Stimulated activated CD8-positive, alpha-beta memory T cell treated with anti-CD3 and anti-CD28 coated beads, Interleukin-4, amount 100 ng/mL, for 1 hour (primary cell): ENCODE measurements around the gene CTNS.

Source experiments
- DNase-seq, 2 donors: peaks; one replicate each; pipeline ENCODE4 v3.0.0-alpha.2; 2020; ENCODE audit warnings: low read depth in 2 of 2, low spot score in 1 of 2

The CTNS gene

DNA sequence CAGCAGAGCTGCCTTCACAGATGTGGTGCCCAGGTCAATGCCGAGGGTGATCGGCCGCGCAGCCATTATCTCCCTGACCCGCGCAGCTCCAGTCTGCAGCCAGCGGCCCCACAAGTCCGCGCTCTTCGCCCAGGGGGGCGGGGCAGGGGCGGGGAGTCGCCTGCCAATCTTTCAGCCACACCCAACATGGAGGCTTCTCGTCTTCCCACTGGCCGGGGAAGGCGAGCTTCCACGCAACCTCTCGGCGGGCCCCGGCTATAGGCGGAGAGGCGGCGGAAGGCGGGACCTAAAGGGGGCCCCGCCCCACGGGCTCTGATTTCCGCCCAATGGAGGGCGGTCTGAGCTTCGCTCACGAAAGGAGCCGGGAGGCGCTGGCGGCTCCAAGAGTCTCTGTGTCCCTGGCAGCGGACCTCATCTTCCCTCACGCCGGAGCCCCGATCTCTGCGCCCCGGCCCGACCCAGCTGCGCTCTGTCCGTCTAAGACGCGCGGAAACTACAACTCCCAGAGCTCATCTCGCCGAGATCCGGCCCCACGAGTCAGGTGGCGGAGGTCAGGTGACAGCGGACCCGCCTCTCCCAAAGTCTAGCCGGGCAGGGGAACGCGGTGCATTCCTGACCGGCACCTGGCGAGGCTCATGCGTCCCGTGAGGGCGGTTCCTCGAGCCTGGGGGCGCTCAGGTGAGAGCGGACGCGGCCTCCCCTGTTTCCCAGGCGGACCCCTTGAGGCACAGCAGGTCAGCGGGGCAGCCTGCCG is at the start of gene CTNS, which contains the start of gene SHPK:
Gene CTNS (plus strand): TSS at position 607 of the 754 bp plus-strand sequence. CDS start 3,447 bp downstream, outside the sequence.
Gene SHPK (minus strand): TSS at position 97 of the 754 bp plus-strand sequence. CDS start 31 bp downstream, at position 66.
- peak; percentile 81 to 88 for DNase-seq

DNA sequence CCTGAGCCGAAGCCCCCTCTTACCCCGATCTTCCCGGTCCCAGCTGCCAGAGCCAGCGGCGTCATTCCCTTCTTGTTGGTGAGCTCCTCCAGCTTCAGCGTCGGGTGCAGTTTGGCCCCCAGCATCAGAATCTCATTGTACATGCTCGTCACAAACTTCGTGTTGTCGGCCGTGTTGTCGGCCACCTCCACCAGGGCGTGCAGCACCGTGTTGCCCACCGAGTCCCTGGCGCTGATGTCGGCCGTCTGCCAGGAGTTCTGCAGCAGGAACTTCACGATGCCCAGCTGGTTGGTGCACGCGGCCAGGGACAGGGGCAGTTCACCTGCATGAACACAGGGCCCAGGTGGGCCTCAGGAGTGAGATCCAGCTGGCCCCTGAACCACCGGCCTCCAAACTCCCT is 46.8 kb upstream of the CTNS start:
- no peak for DNase-seq

DNA sequence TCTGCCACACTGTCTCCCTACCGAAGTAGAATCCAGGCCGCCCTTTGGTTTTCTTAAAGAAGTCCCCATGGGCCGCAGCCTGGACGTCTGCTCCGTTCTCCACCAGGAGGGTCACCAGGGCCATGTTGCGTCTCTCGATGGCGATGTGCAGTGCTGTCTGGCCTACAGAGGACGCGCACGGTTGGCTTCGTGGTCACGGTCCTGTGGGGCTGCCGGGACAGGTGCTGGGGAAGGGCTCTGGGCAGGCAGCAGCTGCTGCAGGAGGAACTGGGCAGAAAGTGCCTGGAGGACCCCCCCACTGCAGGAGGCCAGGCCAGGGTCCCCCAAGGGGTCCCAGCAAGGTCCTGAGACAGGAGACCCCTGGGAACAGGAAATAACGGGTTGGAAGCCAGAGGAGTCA is 46.3 kb upstream of the CTNS start:
- DNase-seq, result no peak

DNA sequence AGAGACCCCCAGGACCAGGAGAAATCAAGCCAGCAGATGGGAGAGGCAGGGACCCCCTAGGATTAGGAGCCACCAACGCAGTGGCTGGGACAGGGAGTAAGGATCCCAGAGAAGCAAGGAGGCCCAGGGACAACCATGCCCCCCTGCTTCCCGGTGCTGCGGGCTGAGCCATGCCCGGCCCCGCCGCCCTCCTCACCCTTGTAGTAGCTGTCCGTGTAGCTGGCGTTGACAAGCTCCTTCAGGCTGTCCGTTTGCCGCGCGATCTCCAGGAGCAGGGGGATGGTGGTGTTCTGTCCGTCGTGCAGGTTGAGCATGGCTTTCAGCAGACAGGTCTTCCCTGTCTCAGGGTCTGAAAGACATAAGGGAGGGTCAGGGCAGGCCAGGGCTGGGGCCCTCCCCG is 45.8 kb upstream of the CTNS start:
- DNase-seq, result no peak

DNA sequence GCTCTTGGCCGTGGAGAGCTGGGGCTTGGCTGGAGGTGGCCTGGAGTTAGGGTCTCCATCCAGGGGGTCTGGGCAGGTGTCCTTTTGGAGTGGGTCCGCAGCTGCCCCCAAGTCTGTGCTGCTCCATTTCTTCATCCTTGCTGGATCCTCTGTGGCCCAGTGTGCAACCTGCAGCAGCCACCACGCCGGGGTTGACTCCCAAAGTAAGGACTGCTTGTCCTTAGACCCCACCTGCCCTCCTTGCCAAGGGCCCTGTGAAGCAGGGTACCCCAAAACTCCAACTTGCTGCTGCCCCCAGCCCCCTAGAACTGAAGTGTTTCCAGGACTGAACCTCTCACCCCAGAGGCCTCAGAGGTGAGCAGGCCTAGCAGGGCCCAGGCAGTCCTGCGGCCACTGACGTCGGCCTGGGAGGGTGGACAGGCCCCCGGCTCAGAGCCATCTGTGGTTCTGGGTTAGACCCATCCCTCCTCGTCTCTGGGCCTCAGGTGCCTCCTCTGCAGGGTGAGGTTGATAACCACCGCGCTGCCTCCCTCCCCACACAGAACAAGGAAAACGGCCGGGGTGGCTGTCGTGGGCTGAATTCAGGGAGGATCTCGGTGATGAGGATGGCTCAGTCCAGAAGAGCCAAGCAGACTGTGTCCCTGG is 44.2 kb upstream of the CTNS start:
- no peak for DNase-seq

DNA sequence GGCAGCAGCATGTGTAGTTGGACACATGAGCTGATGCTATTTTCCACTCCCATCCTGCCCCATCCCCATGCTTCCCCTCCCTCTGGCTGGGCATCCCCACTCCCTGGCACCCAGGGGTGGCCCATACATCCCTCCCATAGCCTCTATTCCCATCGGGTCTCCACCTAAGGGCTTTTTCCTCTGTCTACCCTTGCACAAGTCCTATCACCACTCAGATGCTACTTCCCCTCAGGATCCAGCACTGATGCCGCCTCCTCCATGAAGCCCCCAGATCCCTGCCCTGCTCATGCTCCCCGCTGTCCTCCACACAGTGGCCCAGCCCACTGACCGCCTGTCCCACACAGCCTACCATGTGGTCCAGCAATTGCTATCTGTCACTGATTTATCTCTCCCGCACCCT is 43.2 kb upstream of the CTNS start:
- DNase-seq, result no peak

DNA sequence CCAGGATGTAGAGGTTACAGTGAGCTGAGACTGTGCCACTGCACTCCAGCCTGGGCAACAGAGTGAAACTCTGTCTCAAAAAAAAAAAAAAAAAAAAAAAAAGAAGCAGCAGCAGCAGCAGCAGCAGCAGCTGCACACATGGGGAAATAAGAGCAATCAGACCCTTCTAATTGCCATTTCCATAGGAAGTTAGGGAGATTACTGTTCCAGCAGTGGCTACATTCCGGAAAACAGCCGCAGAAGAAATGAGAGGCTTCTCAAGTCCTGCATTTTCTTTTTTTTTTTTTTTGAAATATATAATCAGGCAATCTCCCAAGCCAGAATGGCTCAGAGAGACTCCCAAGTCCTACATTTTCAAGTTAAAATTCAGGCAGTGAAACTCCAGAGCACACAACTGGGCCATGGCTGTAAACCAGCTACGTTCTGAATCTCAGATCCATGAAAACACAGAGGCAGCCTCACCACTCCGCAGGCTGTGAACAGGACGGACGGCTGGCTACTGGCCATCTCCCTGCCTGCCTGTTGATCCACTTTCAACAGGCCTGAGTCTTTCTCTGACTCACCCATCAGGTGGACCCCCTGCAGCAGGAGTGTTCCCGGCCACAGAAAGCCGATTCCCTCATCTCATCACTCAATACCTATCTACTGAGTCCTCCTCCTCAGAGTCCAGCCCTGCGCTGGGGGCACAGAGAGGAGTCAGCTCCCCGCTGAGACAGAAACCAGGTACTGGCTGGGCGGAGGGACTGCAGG is 42.3 kb upstream of the CTNS start:
- DNase-seq, result no peak

DNA sequence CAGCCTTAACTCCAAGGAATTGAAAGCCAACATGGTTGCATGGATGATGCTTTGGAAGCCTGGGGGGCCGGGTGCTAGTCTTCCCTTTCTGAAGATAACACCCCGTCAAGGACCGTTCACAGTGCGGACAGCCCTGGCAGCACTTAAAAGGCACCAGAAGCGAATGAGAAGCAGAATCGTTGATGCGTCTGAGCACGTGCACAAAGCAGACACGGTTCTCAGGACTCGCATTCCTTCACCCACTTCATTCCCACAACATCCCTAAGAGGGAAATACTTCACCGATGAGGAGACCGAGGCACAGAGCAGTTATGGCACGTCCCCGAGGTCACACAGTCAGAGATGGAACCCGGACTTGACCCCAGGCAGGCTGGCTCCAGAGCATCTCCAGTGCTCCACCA is 41.6 kb upstream of the CTNS start:
- DNase-seq, result no peak

DNA sequence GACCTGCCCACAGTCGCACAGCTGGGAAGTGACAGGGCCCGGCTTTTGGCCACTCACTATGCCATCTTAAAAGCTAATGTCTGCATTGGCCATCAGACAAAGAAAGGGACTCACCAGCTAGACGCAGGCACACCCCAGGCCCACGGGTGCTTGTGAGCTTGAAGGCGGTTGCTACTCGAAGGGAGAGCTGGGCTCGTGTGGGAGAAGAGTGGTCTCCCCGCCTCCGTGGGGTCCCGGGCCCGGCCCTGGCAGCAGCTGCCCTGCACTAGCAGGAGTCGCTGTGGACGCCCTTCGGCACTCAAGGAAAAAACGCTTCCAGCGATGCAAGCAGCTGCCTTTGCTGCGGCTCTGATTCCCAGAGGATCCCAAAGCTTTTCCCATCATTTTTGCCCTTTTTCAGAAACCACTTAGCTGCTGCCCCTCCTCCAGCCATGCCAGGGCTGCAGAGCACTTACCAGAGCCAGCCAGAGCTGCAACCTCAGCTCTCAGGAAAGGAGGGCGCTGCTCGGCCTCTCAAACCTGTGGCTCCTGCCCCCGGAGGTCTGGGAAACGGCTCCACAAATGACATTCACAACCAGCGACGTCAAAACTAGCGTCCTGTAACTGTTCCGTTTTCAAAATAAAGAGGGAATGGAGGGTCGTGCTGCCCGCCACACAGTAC is 39.6 kb upstream of the CTNS start:
- no peak for DNase-seq

DNA sequence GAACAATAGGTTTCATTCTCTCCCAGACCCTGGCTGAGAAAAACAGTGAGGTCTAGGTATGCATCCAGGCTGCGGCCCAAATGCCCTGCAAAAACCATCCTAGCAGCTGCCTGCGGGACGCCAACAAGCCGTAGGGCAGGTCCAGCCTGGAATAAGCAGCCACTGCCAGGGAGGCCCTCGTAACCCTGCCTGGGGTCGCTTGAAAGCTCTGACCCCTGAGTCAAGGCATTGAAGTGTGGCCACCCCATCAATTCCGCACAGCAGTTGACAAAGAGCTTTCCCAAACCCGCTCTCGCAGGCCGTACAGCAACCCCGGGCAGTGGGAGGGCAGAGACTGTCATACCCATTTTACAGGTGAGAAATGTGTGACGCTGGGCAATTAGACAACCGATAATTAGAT is 38.5 kb upstream of the CTNS start:
- no peak for DNase-seq

DNA sequence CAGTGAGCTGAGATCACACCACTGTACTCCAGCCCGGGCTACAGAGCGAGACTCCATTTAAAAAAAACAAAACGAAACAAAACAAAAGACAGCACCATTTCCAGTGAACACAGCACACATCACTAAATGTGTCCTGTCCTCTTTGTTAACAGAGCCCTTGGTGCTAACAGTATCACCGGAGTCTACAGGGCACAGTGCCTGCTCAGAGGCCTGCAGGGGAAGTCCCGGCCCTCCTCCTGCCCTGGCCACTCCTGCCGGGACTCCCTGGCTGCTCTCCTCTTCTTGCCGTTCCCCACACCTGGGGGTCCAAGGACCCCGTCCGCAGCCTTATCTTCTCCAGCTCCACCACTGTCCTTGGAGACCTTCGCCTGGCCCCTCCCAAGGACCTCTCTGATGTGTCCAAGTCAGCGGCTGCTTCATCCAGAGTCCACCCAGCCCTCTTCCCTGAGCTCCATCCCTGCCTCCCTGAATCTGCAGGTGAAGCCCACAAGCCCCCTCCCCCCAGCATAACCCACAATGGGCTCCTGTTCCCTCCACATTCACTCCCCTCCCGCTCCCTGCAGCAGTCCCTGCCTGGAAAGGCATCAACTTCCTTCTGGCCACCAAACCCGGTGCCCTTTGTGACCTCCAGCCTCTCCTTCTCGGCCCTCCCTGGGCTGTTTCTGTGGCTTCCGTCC is 35.9 kb upstream of the CTNS start:
- DNase-seq, result no peak

DNA sequence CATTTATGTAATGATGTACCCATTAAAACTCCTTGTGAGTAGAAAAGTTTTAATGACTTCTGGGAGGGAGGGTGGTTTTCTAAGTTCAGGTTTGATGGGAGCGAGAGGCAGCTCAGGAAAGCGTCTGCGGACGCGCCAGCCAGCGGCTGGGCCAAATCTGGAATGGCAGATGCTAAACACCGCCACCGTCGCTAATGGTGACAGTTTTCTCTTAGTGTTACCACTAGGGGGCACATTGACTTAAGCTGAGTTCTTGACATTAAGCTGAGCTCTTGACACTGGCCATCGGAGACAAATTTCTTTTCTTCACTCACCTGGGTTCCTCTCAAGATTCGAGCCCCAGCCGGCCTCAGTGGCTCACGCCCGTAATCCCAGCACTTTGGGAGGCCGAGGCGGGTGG is 34.1 kb upstream of the CTNS start:
- no peak for DNase-seq

DNA sequence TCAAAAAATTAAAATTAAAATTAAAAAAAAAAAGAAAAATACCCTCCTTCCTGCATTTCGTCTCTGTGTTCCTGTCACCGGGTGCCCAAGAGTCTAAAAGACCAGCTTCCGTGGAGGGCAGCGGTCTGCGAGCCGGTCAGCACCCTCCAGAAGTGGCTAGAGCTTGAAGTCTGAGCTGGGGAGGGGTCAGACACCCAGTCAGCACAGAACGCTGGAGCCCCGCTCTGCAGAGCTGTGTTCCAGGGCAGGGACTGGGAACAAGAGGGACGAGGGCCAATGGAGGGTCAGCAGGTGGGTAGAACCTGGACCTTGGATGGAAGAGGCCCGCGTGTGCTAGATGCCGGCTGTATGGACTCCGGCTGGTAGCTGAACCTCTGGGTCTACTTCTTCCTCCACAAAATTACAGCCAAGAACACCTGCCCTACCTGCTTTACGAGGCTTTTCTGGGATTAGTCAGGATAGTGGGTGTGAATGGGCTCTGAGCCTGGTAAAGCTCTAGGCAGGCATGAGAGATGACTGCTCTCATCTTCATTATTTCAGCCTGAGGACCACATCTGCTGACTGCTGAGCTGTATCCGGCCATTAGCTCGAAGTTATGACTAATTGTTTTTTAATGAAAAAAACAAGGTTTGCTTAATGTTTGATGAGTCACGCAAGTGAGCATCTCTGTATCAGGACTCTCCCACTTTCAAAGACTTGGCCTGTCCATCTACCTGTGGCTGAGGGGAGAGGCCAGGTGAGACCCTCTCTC is 33.3 kb upstream of the CTNS start:
- no peak for DNase-seq

DNA sequence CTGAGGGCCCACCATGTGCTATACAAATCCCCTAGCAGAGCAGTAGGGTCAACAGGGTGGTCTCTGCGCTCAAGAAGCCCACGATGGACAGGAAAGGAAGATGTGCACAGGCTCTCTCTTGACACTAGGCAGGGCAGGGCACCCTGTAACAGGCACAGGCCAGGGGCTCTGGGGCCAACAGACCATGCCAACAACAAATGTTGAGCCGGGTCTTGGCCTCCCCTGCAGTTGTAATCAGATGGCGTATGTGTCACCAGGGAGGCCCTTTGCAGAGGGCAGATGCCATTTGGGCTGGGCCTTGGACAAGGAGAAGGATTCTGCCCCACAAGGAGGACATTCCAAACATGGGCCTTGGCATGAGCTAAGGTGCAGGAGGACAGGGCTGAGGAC is 32.7 kb upstream of the CTNS start:
- no peak for DNase-seq

DNA sequence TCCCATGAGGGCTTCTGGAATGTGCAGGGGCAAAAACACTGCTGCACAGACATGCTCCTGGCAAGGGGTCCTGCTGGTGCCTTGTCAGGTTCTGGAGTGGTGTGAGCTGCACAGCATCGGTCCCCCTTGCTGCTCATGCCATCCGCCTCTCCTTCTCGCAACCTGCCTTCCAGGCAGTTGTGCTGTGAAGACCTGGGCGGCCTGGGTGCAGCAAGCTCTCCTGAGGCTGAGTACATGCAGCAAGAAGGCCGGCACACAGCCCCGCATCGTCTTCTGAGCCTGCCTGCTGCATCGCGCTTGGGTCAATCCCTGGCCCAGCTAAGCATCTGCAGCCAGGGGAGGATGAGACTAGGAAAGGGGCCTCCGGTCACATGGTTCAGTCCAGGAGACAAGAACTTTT is 26.9 kb upstream of the CTNS start:
- DNase-seq, result no peak

DNA sequence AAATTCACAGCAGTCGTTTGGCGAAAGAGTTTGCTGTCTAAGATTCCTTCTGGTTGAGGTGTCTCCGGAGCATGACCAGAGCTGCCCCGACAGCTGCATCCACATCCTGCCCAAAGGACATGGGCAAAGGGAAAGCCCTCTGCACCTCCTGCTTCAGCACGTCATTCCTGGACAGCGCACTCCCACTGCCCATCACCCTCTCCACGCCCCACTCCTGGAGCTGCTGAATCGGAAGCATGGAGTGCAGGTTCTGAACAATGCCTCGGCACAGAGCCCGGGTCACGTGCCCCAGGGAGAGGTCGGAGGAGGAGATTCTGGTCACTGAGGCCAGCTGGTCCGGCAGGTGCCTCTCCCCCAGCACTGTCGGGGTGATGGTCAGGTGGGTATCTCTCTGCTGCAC is 26.0 kb upstream of the CTNS start:
- no peak for DNase-seq

DNA sequence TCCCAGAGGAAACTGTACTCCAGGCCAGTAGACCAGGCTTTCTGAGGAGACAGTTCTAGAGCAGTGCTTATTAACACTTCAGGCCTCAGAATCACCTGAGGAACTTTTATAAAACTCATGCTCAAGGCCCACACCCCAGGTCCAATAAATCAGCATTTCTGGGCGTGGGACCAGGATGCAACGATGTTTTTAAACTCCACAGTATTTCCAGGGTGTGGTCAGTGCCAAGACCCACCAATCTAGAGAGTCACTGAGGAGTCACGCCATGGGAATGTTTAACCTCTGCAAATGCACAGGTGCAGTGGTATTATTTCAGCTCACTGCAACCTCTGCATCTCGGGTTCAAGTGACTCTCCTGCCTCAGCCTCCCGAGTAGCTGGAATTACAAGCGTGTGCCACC is 23.4 kb upstream of the CTNS start:
- DNase-seq, result no peak

DNA sequence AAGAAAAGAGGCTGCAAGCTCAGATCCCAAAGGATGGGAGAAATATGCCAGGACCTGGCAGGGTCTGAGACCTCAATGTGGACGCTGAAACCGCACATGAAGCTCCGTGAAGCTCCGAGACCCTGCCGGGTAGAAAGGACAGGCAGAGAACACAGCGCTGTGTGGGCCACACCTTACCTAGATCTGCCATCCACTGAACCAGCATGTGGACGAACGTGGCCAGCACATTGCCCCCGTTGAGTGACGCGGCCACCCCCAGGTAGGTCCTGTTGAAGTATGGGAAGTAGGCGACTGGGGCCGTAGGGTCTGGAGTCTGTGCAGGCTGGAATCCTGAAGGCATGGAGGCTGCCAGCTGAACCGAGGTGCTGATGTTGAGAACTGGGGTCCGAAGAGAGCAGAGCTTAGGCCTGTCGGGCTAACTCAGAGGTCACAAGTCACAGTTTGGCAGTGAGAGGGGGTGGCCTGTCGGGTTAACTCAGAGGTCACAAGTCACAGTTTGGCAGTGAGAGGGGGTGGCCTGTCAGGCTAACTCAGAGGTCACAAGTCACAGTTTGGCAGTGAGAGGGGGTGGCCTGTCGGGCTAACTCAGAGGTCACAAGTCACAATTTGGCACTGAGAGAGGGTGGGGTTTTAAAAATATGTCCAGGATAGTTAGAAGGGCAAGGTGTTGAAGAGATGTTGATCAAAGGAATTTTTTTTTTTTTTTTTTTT is 21.2 kb upstream of the CTNS start:
- no peak for DNase-seq

DNA sequence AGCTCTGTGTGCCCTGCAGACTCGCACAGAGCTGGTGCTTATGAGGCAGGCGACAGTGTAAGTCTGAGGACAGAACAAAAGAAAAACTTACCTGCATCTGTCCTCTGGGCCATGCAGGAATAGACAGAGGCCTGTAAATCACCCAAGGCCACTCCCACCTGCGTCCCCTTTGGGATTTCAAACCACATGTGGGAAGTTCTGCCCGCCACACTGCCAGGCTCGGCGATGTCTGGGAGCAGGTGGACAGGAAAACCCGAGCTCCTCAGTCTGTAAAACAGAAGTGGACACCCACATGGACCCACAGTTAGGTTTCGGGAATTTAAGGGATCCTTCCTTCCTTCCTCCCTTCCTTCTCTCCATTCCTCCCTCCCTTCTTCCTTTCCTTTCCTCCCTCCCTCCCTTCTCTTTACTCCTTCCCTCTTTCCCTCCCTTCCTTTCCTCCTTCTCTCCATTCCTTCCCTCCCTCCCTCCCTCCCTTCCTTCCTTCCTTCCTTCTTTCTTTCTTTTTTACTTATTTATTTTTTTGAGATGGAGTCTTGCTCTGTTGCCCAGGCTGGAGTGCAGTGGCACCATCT is 15.3 kb upstream of the CTNS start:
- DNase-seq, result no peak
